ENCODE measurements around the gene TGFBRAP1.

The TGFBRAP1 gene

DNA sequence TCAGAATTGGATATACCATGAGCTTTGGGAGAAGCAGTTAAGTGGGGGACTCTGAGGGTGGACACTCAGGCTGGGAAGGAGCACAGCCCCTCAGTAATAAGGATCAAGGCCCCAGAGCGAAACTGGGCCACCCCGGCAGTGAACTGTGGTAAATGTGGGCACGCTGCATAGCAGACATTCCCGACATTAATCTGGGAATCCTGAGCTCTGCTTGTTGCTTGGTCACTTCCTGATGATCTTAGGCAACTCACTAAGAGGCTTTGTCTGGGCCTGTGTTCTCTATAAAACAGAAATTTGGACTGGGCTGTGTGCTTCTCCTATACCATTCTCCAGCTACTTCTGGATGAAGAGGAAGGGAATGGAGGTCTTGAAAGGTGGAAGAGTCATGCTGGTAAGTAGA, 4.8 kb downstream of the TGFBRAP1 start:
- H3K27ac ChIP-seq (ENCODE audit: low read length, poor library complexity, severe bottlenecking), result peak overlapping the region; percentile 99
- peak overlapping the region in 1 of 2 experiments; percentile 63 for H3K23ac ChIP-seq (ENCODE audit: low read length in 2 of 2)
- peak; percentile 89 for DNase-seq
- H3K9ac ChIP-seq (ENCODE audit: low read length), result no peak overlapping the region
- H4K8ac ChIP-seq (ENCODE audit: low read length), result peak overlapping the region; percentile 97
- peak overlapping the region; percentile 45 for H3K4me2 ChIP-seq (ENCODE audit: low read length, poor library complexity, severe bottlenecking)
- no peaks in the 10 kb centered on the region for H3K9me3 ChIP-seq (ENCODE audit: control insufficient read depth, low read length)
- no peaks in the 10 kb centered on the region for H3K79me1 ChIP-seq (replicated peaks; ENCODE audit: low read length, poor library complexity, severe bottlenecking)
- H2AFZ ChIP-seq (ENCODE audit: low read depth, low read length), result no peak overlapping the region
- peak overlapping the region; percentile 100 for H4K91ac ChIP-seq (ENCODE audit: low read length)
- peak overlapping the region; percentile 98 for H2BK120ac ChIP-seq (ENCODE audit: low read depth, low read length)
- H3K27me3 ChIP-seq (ENCODE audit: control insufficient read depth in 1 of 2, insufficient read depth in 1 of 2, low read length in 2 of 2), result no peaks in the 10 kb centered on the region
- peaks cover 25% of the 10 kb centered on the region for H3K4me1 ChIP-seq (ENCODE audit: control insufficient read depth, insufficient read depth, low read depth, low read length)
- H3K4ac ChIP-seq (ENCODE audit: low read depth in 1 of 2, low read length in 2 of 2), result peak overlapping the region; percentile 82 to 99
- peak overlapping the region; percentile 90 to 99 for H3K18ac ChIP-seq (ENCODE audit: low read depth in 1 of 2, low read length in 2 of 2)
- no peak overlapping the region for H3K4me3 ChIP-seq (ENCODE audit: insufficient read depth in 1 of 2, low read depth in 1 of 2, low read length in 2 of 2)
- WGBS, result 0% methylated on average over 4 of the region's 4 CpGs
- no peak overlapping the region for H3K14ac ChIP-seq (ENCODE audit: low read length in 2 of 2)
- H2BK12ac ChIP-seq (ENCODE audit: low read length in 2 of 2), result peak overlapping the region; percentile 80 to 98
- H2BK15ac ChIP-seq (ENCODE audit: low read depth, poor library complexity, severe bottlenecking), result peak overlapping the region; percentile 91
- H2BK5ac ChIP-seq (ENCODE audit: low read depth, low read length, poor library complexity, severe bottlenecking), result peak overlapping the region; percentile 99
- peaks cover 4 to 12% of the 10 kb centered on the region in 2 experiments for H3K36me3 ChIP-seq (ENCODE audit: control insufficient read depth in 1 of 2, insufficient read depth in 2 of 2, low read depth in 1 of 2, low read length in 2 of 2)
- H2AK5ac ChIP-seq (ENCODE audit: low read length, severe bottlenecking), result peak overlapping the region; percentile 100

DNA sequence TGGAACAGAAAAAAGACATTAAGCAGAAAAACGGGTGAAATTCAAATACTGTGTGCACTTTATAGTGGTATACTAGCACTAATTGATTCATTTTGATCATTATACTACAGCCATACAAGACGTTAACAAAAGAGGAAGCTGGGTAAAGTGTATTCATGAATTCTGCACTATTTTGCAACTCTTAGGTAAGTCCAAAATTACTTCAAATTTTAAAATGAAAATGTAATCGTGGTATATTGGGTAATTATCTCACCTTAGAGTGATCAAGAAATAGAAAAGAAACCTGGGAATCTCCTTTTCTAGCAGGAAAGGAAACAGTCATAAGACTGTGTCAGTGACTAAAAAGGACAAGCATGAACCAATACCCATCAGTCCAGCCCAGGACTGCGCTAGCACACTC, 5.4 kb downstream of the TGFBRAP1 start:
- Histone ChIP-seq H2BK15ac (ENCODE audit: low read depth, poor library complexity, severe bottlenecking) (no peak overlapping the region), H3K27ac (ENCODE audit: low read length, poor library complexity, severe bottlenecking) (peak overlapping the region; percentile 99), H3K18ac (ENCODE audit: low read depth in 1 of 2, low read length in 2 of 2) (peak overlapping the region in 1 of 2 experiments; percentile 11), H3K79me1 (replicated peaks; ENCODE audit: low read length, poor library complexity, severe bottlenecking) (no peaks in the 10 kb centered on the region), H3K14ac (ENCODE audit: low read length in 2 of 2) (no peak overlapping the region), H3K4me3 (ENCODE audit: insufficient read depth in 1 of 2, low read depth in 1 of 2, low read length in 2 of 2) (no peak overlapping the region), H2AK5ac (ENCODE audit: low read length, severe bottlenecking) (peak overlapping the region; percentile 98), H2BK120ac (ENCODE audit: low read depth, low read length) (peak overlapping the region; percentile 98), H2AFZ (ENCODE audit: low read depth, low read length) (no peak overlapping the region), H2BK5ac (ENCODE audit: low read depth, low read length, poor library complexity, severe bottlenecking) (peak overlapping the region; percentile 99), H3K4ac (ENCODE audit: low read depth in 1 of 2, low read length in 2 of 2) (no peak overlapping the region), H3K4me2 (ENCODE audit: low read length, poor library complexity, severe bottlenecking) (no peak overlapping the region), H3K23ac (ENCODE audit: low read length in 2 of 2) (no peak overlapping the region), H3K9ac (ENCODE audit: low read length) (no peak overlapping the region), H2BK12ac (ENCODE audit: low read length in 2 of 2) (no peak overlapping the region), H3K4me1 (ENCODE audit: control insufficient read depth, insufficient read depth, low read depth, low read length) (peaks cover 26% of the 10 kb centered on the region), H3K36me3 (ENCODE audit: control insufficient read depth in 1 of 2, insufficient read depth in 2 of 2, low read depth in 1 of 2, low read length in 2 of 2) (peaks cover 4 to 12% of the 10 kb centered on the region in 2 experiments), H3K9me3 (ENCODE audit: control insufficient read depth, low read length) (no peaks in the 10 kb centered on the region), H3K27me3 (ENCODE audit: control insufficient read depth in 1 of 2, insufficient read depth in 1 of 2, low read length in 2 of 2) (no peaks in the 10 kb centered on the region), H4K91ac (ENCODE audit: low read length) (no peak overlapping the region), H4K8ac (ENCODE audit: low read length) (no peak overlapping the region)
- DNase-seq, result peak; percentile 39
- WGBS, result 100% methylated on average over 1 of the region's 4 CpGs

DNA sequence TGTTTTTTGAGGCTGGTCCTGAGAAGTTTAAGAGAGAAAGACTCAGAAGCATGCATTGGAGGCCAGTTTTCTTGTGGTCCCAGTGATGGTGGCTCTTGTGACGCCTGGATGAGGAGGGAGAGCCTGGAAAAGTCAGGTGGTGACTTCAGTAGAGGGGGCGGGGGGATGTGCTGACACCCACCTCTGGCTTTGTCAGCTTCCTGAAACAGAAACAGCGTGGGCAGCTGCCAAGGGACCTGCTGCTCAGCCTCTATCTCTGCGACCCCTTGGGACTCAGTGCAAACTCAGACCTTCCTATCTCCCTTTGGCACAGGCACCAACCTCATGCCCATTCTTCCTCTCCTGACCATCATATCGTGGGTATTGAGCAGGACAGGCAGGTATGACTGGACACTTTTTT, 6.4 kb downstream of the TGFBRAP1 start:
- Histone ChIP-seq H3K4ac (ENCODE audit: low read depth in 1 of 2, low read length in 2 of 2) (peak overlapping the region; percentile 3 to 9), H3K27ac (ENCODE audit: low read length, poor library complexity, severe bottlenecking) (peak overlapping the region; percentile 99), H2BK12ac (ENCODE audit: low read length in 2 of 2) (peak overlapping the region in 1 of 2 experiments; percentile 75), H3K79me1 (replicated peaks; ENCODE audit: low read length, poor library complexity, severe bottlenecking) (no peaks in the 10 kb centered on the region), H3K9me3 (ENCODE audit: control insufficient read depth, low read length) (no peaks in the 10 kb centered on the region), H3K9ac (ENCODE audit: low read length) (no peak overlapping the region), H2BK120ac (ENCODE audit: low read depth, low read length) (no peak overlapping the region), H3K4me3 (ENCODE audit: insufficient read depth in 1 of 2, low read depth in 1 of 2, low read length in 2 of 2) (no peak overlapping the region), H3K14ac (ENCODE audit: low read length in 2 of 2) (no peak overlapping the region), H3K27me3 (ENCODE audit: control insufficient read depth in 1 of 2, insufficient read depth in 1 of 2, low read length in 2 of 2) (no peaks in the 10 kb centered on the region), H2BK15ac (ENCODE audit: low read depth, poor library complexity, severe bottlenecking) (no peak overlapping the region), H4K91ac (ENCODE audit: low read length) (no peak overlapping the region), H3K18ac (ENCODE audit: low read depth in 1 of 2, low read length in 2 of 2) (peak overlapping the region in 1 of 2 experiments; percentile 61), H2BK5ac (ENCODE audit: low read depth, low read length, poor library complexity, severe bottlenecking) (no peak overlapping the region), H3K4me2 (ENCODE audit: low read length, poor library complexity, severe bottlenecking) (no peak overlapping the region), H3K4me1 (ENCODE audit: control insufficient read depth, insufficient read depth, low read depth, low read length) (peaks cover 25% of the 10 kb centered on the region), H4K8ac (ENCODE audit: low read length) (no peak overlapping the region), H3K23ac (ENCODE audit: low read length in 2 of 2) (peak overlapping the region in 1 of 2 experiments; percentile 34), H3K36me3 (ENCODE audit: control insufficient read depth in 1 of 2, insufficient read depth in 2 of 2, low read depth in 1 of 2, low read length in 2 of 2) (peaks cover 4 to 12% of the 10 kb centered on the region in 2 experiments), H2AK5ac (ENCODE audit: low read length, severe bottlenecking) (peak overlapping the region; percentile 62), H2AFZ (ENCODE audit: low read depth, low read length) (no peak overlapping the region)
- WGBS, result 93% methylated on average over 5 of the region's 5 CpGs
- DNase-seq, result no peak

DNA sequence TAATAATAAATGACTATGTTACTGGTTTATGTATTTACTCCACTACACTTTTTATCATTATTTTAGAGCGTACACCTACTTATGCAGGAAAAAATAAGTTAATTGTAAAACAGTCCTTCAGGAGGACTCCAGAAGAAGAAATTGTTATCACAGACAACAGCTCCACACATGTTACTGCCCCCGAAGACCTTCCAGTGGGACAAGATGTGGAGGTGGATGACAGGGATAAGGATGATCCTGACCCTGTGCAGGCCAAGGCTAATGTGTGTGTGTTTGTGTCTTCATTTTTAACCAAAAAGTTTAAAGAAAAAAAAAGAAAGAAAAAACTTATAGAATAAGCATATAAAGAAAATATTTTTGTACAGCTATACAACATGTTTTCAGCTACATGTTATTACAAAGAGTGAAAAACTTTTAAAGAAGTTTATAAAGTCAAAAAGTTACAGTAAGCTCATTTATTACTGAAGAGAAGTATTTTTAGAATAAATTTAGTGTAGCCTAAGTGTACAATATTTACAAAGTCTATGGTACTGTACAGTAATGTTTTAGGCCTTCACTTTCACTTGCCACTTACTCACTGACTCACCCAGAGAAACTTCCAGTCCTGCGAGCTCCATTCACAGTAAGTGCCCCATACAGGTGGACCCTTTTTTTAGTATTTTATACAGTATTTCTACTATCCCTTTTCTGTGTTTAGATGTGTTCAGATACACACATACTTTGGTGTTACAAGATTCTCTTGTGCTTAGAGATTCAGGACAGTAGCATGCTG, 7.5 kb downstream of the TGFBRAP1 start:
- H2AFZ ChIP-seq (ENCODE audit: low read depth, low read length), result no peak overlapping the region
- peaks cover 22% of the 10 kb centered on the region for H3K4me1 ChIP-seq (ENCODE audit: control insufficient read depth, insufficient read depth, low read depth, low read length)
- no peaks in the 10 kb centered on the region for H3K27me3 ChIP-seq (ENCODE audit: control insufficient read depth in 1 of 2, insufficient read depth in 1 of 2, low read length in 2 of 2)
- H3K9ac ChIP-seq (ENCODE audit: low read length), result no peak overlapping the region
- H3K18ac ChIP-seq (ENCODE audit: low read depth in 1 of 2, low read length in 2 of 2), result no peak overlapping the region
- no peak overlapping the region for H4K91ac ChIP-seq (ENCODE audit: low read length)
- no peak overlapping the region for H3K23ac ChIP-seq (ENCODE audit: low read length in 2 of 2)
- peaks cover 4 to 12% of the 10 kb centered on the region in 2 experiments for H3K36me3 ChIP-seq (ENCODE audit: control insufficient read depth in 1 of 2, insufficient read depth in 2 of 2, low read depth in 1 of 2, low read length in 2 of 2)
- H2BK12ac ChIP-seq (ENCODE audit: low read length in 2 of 2), result no peak overlapping the region
- no peak overlapping the region for H2BK120ac ChIP-seq (ENCODE audit: low read depth, low read length)
- DNase-seq, result peak; percentile 53
- no peaks in the 10 kb centered on the region for H3K79me1 ChIP-seq (replicated peaks; ENCODE audit: low read length, poor library complexity, severe bottlenecking)
- no peaks in the 10 kb centered on the region for H3K9me3 ChIP-seq (ENCODE audit: control insufficient read depth, low read length)
- no CpG with 5 or more reads among the region's 3 CpGs for WGBS
- peak overlapping the region; percentile 48 for H3K27ac ChIP-seq (ENCODE audit: low read length, poor library complexity, severe bottlenecking)
- no peak overlapping the region for H2BK5ac ChIP-seq (ENCODE audit: low read depth, low read length, poor library complexity, severe bottlenecking)
- no peak overlapping the region for H3K4me3 ChIP-seq (ENCODE audit: insufficient read depth in 1 of 2, low read depth in 1 of 2, low read length in 2 of 2)
- no peak overlapping the region for H2BK15ac ChIP-seq (ENCODE audit: low read depth, poor library complexity, severe bottlenecking)
- no peak overlapping the region for H3K4ac ChIP-seq (ENCODE audit: low read depth in 1 of 2, low read length in 2 of 2)
- no peak overlapping the region for H3K14ac ChIP-seq (ENCODE audit: low read length in 2 of 2)
- H4K8ac ChIP-seq (ENCODE audit: low read length), result no peak overlapping the region
- no peak overlapping the region for H2AK5ac ChIP-seq (ENCODE audit: low read length, severe bottlenecking)
- H3K4me2 ChIP-seq (ENCODE audit: low read length, poor library complexity, severe bottlenecking), result no peak overlapping the region

All from mesenchymal stem cell (in vitro differentiated cells and primary cell).